AG04450 (cell line): ENCODE measurements around the gene PRPF18. TPM values are rescaled to one million over a fixed set of nuclear protein-coding genes. Genes with fewer than 3 reads are reported as not detected.

Experiments used
- CTCF ChIA-PET: fragments of 300-600, 350-600 bp; formaldehyde crosslinking; extraction: SDS; loops from one replicate; lab custom pipeline; 2022; ENCODE audit warnings: antibody characterized with exemption, inconsistent platforms; lab: Charles Lee
- POLR2A ChIA-PET: fragments of 350-600 bp; formaldehyde crosslinking; extraction: SDS; loops from one replicate; lab custom pipeline; 2021; ENCODE audit warnings: antibody characterized with exemption, inconsistent platforms; lab: Yijun Ruan, JAX
- DNase-seq: peaks from one replicate; pipeline ENCODE4 v3.0.0-alpha.2; 2011; ENCODE audit warnings: low read depth, low spot score
- H3K27ac ChIP-seq: one replicate; pipeline ENCODE4 v1.5.1; 2012; ENCODE audit warnings: low read depth, low read length, control low read depth
- H3K27me3 ChIP-seq: one replicate; pipeline ENCODE4 v1.6.0; 2012; ENCODE audit warnings: low read length; ENCODE audit not compliant: control insufficient read depth, insufficient read depth
- H3K4me3 ChIP-seq: 2 replicates; pipeline ENCODE4 v1.5.1; 2011; ENCODE audit warnings: mild to moderate bottlenecking, low read depth, low read length, control low read depth
- H3K9me3 ChIP-seq: 2 replicates; pipeline ENCODE4 v1.5.1; 2012; ENCODE audit warnings: low read length; ENCODE audit not compliant: control insufficient read depth, insufficient read depth
- polyA plus RNA-seq: library from polyadenylated mRNA; depleted of rRNA; stranded (reverse); fragments of >200 nt; gene quantifications from 2 replicates; pipeline ENCODE4 v1.2.3, GENCODE V29; 2011
- TF ChIP-seq, protein P1 (sequence below): IDR thresholded peaks from 2 replicates; pipeline ENCODE4 v1.5.1; 2011; ENCODE audit warnings: low read depth, low read length, control low read depth, inconsistent platforms

The PRPF18 gene
- polyA plus RNA-seq, 1 experiment = 25.4 TPM

DNA sequence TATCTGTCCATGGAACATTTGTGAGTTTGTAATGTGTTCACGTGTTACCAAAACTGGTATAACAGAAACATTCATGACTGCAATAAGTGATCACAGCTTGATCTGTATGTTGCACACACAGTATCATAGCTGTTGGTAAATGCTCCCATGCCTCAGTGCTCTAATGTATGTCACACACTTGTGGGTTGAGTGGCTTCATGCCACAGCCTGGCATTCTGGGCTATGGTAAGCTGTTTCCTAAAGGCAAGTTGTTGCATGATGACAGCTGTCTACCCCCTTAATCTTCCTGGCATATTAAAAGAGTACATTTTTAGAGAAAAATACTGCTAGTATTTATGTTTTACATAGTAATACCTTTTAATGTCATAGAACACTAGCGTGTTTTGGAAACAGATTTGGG lies 35.2 kb downstream of the PRPF18 start:
- Histone ChIP-seq H3K27ac (no peak overlapping the region), H3K4me3 (no peak overlapping the region), H3K27me3 (no peaks in the 10 kb centered on the region), H3K9me3 (no peaks in the 10 kb centered on the region)
- DNase-seq = no peak
- CTCF ChIA-PET = interaction anchor here (1.2 kb wide), 1 partner anchor 9 kb away, joined by 4 read pairs; no protein-coding TSS in a partner anchor
- POLR2A ChIA-PET = no interaction called here
- TF ChIP-seq, protein P1, sequence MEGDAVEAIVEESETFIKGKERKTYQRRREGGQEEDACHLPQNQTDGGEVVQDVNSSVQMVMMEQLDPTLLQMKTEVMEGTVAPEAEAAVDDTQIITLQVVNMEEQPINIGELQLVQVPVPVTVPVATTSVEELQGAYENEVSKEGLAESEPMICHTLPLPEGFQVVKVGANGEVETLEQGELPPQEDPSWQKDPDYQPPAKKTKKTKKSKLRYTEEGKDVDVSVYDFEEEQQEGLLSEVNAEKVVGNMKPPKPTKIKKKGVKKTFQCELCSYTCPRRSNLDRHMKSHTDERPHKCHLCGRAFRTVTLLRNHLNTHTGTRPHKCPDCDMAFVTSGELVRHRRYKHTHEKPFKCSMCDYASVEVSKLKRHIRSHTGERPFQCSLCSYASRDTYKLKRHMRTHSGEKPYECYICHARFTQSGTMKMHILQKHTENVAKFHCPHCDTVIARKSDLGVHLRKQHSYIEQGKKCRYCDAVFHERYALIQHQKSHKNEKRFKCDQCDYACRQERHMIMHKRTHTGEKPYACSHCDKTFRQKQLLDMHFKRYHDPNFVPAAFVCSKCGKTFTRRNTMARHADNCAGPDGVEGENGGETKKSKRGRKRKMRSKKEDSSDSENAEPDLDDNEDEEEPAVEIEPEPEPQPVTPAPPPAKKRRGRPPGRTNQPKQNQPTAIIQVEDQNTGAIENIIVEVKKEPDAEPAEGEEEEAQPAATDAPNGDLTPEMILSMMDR = no peak

DNA sequence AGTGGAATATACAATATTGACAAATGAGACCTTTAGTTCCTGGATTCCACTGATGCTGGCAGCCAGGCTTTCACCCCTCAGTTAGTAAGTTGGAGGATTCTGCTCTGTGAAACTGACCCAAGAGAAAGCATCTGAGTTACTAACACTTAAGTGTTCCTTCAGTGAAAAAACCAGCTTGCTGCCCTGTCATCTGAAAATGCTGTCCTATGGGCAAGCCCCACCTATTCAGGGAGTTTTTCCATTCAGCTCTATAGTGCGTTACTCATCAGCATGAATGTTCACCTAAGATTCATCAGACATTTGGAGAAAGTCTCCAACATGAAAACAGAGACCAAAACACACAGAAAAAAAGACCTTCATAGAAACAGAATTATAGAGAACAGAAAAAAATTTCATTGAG lies 37.9 kb downstream of the PRPF18 start:
- no peaks in the 10 kb centered on the region for H3K9me3 ChIP-seq
- no peak overlapping the region for H3K27ac ChIP-seq
- DNase-seq = no peak
- TF ChIP-seq, protein P1 = no peak
- no peaks in the 10 kb centered on the region for H3K27me3 ChIP-seq
- POLR2A ChIA-PET = no interaction called here
- CTCF ChIA-PET = interaction anchor here (1.4 kb wide), 1 partner anchor 11 kb away, joined by 3 read pairs; no protein-coding TSS in a partner anchor
- no peak overlapping the region for H3K4me3 ChIP-seq

DNA sequence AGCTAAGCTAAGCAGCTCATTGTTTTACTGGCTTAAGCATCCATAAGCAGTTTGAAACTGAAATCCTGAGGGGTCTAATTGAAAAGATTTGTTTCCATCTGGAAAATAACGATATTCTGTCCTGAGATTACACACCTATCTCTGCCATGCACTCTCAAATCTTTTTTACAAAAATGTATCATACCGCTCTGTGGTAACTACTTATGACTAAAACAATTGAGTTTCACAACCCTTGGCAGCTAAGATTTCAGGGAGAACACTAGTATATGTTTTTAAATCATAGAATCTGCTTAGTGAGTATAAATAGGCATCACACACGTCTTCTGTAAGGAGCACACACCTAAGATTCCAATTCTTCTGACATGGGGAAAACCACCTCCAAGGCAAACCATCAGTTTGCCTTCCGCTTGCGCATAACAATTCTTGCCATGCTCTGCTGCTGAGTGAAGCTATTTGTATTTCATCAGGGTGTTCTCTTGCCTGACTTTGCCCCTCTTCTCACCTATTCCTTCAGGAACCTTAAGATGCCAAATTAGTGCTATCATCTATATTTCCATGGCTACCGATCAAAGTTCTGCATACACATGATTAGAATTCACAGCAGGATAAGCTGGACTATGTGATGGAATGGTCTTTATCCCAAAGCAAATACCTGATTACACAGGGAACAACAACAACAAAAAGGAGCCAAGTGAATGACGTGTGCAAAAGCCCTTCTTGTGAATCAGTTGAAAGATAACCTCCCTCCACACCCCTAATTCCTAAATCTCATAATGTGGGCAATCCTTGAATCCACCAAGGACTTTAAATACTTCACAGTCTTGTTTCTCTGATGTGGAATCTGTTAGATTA lies 40.9 kb downstream of the PRPF18 start:
- H3K4me3 ChIP-seq = no peak overlapping the region
- no peak for DNase-seq
- CTCF ChIA-PET = no interaction called here
- H3K27ac ChIP-seq = no peak overlapping the region
- no peaks in the 10 kb centered on the region for H3K9me3 ChIP-seq
- TF ChIP-seq, protein P1 = no peak
- POLR2A ChIA-PET = no interaction called here
- no peaks in the 10 kb centered on the region for H3K27me3 ChIP-seq

DNA sequence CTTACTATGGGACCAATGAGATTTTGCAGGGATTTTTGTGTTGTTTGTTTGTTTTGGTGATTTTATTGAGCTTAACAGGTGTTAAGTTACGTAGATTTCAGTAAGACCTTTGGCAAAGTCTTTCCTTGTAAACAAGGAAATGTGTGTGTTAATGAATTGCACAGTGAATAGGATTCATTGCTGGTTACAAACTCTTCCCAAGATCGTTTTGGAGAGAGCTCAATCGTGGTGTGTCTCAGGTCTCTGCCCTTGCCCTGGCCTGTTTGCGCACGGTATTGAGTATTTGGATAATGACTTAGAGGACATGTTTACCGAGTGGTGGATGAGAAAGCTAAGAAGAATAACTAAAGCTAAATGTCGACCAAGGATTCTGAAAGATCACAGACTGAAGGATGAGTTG lies 41.9 kb downstream of the PRPF18 start:
- no peak for DNase-seq
- H3K4me3 ChIP-seq = no peak overlapping the region
- CTCF ChIA-PET = interaction anchor here (0.8 kb wide), 1 partner anchor 15 kb away, joined by 3 read pairs; no protein-coding TSS in a partner anchor
- TF ChIP-seq, protein P1 = no peak
- H3K27me3 ChIP-seq = no peaks in the 10 kb centered on the region
- no peak overlapping the region for H3K27ac ChIP-seq
- POLR2A ChIA-PET = no interaction called here
- H3K9me3 ChIP-seq = no peaks in the 10 kb centered on the region

DNA sequence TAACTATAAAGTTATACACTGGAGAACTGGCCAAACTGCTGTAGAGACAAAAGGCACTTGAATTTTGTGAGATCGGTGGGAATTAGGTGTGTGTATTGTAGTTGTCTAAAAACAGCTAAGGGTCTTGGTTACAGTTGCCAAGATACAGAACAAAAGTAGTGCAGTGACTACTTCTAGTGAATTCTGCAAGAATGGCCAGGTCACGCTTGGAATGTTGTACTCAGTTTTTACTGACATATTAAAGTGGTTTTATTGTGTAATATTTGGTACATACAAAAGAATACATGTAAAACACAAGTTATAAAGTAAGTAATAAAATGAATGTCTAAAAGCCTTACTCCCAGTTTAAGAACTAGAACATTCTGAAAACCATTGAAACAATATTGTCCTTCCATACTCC lies 42.4 kb downstream of the PRPF18 start:
- no peaks in the 10 kb centered on the region for H3K27me3 ChIP-seq
- H3K9me3 ChIP-seq = no peaks in the 10 kb centered on the region
- ChIA-PET CTCF (interaction anchor here (0.8 to 1.0 kb wide), 2 partner anchors 16 to 17 kb away, joined by 3 to 8 read pairs; no protein-coding TSS in a partner anchor), POLR2A (no interaction called here)
- H3K27ac ChIP-seq = no peak overlapping the region
- DNase-seq = no peak
- H3K4me3 ChIP-seq = no peak overlapping the region
- TF ChIP-seq, protein P1 = no peak
